ENCODE data around the gene HMOX1.

Gene HMOX1

GRCh38 chr22:35367331-35367886 is 13.5 kb upstream of the HMOX1 start:
- H3K27ac ChIP-seq: no peak overlapping the region
- TF ChIP-seq ZFX (IDR thresholded peaks at IDR 0.05) (no peak), CTCF (conservative IDR thresholded peaks at IDR 0.05) (no peak)

GRCh38 chr22:35368386-35368785 is 12.5 kb upstream of the HMOX1 start:
- H3K27ac ChIP-seq: no peak overlapping the region

GRCh38 chr22:35369996-35370395 is 10.9 kb upstream of the HMOX1 start:
- no peak overlapping the region for H3K27ac ChIP-seq

More at GRCh38 chr22:35368386-35368785, 12.5 kb upstream of the HMOX1 start:
- no peak for TF ChIP-seq ZFX (IDR thresholded peaks at IDR 0.05)
- TF ChIP-seq CTCF (conservative IDR thresholded peaks at IDR 0.05): no peak

DNA sequence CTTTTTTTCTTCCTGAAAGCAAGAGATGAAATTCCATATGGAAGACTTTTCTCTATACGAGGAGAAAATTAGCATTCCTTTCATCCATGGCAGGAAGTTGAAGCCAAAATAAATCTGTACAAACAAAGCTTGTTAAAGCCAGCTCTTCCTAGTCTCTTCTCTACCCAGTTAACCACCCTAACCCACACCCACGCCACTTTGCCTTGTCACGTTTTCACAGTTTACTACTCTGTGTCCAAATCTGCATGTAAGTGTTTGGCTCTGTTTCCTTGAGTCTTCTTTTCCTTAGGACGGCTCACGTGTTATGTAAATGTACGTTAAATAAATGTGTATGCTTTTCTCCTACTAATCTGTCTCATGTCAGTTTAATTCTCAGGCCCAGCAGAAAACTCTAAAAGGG is 7.1 kb upstream of the HMOX1 start:
- TF ChIP-seq CTCF (conservative IDR thresholded peaks at IDR 0.05) (no peak), ZFX (IDR thresholded peaks at IDR 0.05) (no peak)
- no peak overlapping the region for H3K27ac ChIP-seq

More at GRCh38 chr22:35369996-35370395, 10.9 kb upstream of the HMOX1 start:
- TF ChIP-seq ZFX (IDR thresholded peaks at IDR 0.05) (no peak), CTCF (conservative IDR thresholded peaks at IDR 0.05) (no peak)

DNA sequence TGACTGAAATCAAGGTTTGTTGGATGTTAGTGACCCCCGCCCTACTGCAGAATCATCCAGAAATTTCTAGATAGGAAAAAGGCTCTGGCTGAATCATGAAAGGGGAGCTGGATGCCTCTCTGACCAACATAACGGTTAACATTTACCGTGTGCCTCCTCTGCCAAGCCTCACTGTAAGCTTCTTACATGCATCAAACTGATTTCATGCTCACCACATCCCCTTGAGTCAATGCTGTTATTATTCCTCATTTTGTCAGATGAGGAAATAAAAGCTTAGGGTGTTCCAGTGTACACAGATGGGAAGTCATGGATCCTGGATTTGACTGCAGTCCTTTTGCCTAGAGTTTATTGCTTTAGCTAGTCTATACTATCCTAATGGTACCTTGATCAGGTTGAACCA is 5.9 kb upstream of the HMOX1 start:
- 0 out of 2 replicates have a peak overlapping the region, but pooled peaks have one; percentile 3 for H3K27ac ChIP-seq
- TF ChIP-seq ZFX (IDR thresholded peaks at IDR 0.05): no peak
- TF ChIP-seq CTCF (conservative IDR thresholded peaks at IDR 0.05): no peak

- H3K27ac ChIP-seq: peak overlapping the region; percentile 3; the same call in 1 of the 2 replicates
Observed at GRCh38 chr22:35375526-35375925, 5.4 kb upstream of the HMOX1 start.

More at GRCh38 chr22:35375526-35375925, 5.4 kb upstream of the HMOX1 start:
- TF ChIP-seq ZFX (IDR thresholded peaks at IDR 0.05) (no peak), CTCF (conservative IDR thresholded peaks at IDR 0.05) (no peak)

Data from C4-2B (cell line).